Measurements from ENCODE around the gene GFPT2.
A peak's percentile ranks its signal among the peaks of the same experiment; 100 is the strongest.

The GFPT2 gene

DNA sequence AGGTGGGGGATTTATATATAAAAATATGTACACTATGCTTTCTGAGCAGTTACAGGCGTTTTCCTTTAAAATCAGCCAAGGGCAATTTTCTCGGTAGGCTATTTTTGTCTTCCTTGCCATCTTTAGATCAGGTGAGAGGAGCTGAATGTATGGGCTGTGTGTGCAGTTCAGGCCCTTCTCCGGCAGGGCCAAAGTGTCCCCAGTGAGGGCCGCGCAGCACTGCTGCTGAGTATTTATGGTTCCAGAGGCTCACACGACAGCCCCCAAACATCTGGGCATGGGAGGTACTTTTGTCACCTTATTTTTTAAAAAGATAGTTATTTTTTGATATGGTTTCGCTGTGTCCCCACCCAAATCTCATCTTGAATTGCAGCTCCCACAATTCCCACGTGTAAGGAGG lies 11.5 kb downstream of the GFPT2 start:
- peaks cover 3% of the 10 kb centered on the region for H3K4me1 ChIP-seq (ENCODE audit: insufficient read depth, poor library complexity, severe bottlenecking)
- no peaks in the 10 kb centered on the region for H3K36me3 ChIP-seq (ENCODE audit: low read depth)
- TF ChIP-seq, protein P1, sequence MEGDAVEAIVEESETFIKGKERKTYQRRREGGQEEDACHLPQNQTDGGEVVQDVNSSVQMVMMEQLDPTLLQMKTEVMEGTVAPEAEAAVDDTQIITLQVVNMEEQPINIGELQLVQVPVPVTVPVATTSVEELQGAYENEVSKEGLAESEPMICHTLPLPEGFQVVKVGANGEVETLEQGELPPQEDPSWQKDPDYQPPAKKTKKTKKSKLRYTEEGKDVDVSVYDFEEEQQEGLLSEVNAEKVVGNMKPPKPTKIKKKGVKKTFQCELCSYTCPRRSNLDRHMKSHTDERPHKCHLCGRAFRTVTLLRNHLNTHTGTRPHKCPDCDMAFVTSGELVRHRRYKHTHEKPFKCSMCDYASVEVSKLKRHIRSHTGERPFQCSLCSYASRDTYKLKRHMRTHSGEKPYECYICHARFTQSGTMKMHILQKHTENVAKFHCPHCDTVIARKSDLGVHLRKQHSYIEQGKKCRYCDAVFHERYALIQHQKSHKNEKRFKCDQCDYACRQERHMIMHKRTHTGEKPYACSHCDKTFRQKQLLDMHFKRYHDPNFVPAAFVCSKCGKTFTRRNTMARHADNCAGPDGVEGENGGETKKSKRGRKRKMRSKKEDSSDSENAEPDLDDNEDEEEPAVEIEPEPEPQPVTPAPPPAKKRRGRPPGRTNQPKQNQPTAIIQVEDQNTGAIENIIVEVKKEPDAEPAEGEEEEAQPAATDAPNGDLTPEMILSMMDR (IDR thresholded peaks at IDR 0.05; ENCODE audit: poor library complexity, severe bottlenecking), result no peak
- H3K9me3 ChIP-seq (ENCODE audit: severe bottlenecking), result no peaks in the 10 kb centered on the region
- H3K27me3 ChIP-seq (ENCODE audit: insufficient read depth, poor library complexity, severe bottlenecking), result no peaks in the 10 kb centered on the region
- H3K4me3 ChIP-seq (ENCODE audit: severe bottlenecking), result no peak overlapping the region
- no peak for DNase-seq (ENCODE audit: low spot score)
- no peak for ATAC-seq (ENCODE audit: low read depth)
- H3K27ac ChIP-seq (ENCODE audit: poor library complexity, severe bottlenecking), result no peak overlapping the region

DNA sequence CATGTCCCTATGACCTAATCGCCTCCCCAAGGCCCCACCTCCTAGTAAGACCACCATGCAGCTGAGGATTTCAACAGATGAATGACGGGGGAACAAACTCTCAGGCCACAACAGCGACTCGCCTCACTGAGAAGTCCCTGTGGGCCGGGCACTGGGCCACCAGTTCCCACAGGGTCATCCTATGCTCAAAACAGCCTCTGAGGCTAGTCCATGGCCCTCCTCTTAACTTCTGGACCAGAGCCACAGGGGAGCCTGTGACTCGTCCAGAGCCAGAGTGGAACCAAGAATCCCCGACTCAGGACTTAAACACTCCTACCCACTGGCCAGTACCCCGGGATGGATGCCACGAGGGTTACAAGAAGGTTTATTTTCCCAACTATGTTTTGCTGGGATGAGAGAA lies 12.3 kb downstream of the GFPT2 start:
- Histone ChIP-seq H3K36me3 (ENCODE audit: low read depth) (no peaks in the 10 kb centered on the region), H3K27ac (ENCODE audit: poor library complexity, severe bottlenecking) (no peak overlapping the region), H3K9me3 (ENCODE audit: severe bottlenecking) (no peaks in the 10 kb centered on the region), H3K4me1 (ENCODE audit: insufficient read depth, poor library complexity, severe bottlenecking) (peaks cover 3% of the 10 kb centered on the region), H3K27me3 (ENCODE audit: insufficient read depth, poor library complexity, severe bottlenecking) (no peaks in the 10 kb centered on the region), H3K4me3 (ENCODE audit: severe bottlenecking) (no peak overlapping the region)
- ATAC-seq (ENCODE audit: low read depth) (no peak), DNase-seq (ENCODE audit: low spot score) (peak; percentile 38)
- TF ChIP-seq, protein P1 (IDR thresholded peaks at IDR 0.05; ENCODE audit: poor library complexity, severe bottlenecking), result no peak

DNA sequence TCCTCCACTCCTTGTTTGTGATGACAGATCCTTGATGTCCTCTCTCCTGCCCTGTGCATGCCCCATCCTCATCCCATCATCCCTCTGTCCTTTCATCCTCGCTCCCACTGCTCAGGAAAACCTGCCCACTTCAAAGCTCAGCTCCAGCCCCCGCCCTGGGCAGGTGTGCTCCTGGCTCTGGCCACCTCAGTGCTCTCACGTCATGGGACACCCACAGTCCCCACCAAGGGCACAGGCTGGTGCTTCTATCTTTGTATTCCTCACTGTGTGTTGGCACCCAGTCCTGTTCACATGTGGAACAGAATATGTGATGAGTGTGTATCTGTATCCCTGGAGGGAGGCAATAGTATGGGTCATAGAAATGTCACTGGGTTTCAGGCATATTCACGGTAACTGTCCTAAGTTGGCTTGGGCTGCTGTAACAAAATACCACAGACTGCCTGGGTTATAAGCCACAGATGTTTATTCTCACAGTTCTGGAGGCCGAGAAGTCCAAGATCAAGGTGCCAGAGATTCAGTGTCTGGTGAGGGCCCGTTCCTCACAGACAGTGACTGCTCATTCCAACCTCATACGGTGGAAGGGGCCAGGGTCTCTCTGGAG lies 13.5 kb downstream of the GFPT2 start:
- no peak for ATAC-seq (ENCODE audit: low read depth)
- TF ChIP-seq, protein P1 (IDR thresholded peaks at IDR 0.05; ENCODE audit: poor library complexity, severe bottlenecking), result no peak

DNA sequence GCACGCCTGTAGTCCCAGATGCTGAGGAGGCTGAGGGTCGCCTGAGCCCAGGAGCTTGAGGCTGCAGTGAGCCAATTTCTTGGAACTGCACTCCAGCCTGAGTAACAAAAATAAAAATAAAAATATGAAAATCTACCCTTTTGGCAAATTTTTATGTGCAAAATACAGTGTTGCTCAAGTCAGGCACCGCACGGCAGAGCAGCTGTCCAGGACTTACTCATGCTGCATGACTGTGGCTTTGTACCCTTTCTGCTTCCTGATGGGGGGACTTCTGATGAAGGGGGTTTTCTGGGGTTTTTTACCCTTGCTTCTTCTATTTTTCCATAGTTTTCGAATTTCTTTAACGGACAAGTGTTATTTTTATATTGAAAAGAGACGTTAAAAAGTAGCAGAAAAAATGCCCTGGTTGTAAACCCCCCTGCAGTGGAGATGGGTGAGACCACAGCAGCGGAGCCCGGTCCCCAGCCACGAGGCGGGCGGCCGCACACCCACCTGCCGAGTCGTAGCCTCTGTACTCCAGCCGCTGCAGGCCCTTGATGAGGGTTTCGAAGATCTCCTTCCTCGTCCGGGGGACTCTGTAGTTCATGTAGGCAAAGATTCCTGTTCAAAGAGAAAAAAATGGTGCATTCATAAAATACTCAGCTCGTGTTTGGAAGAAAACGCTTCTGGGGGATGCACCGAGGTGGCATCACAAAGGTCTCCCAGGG lies 15.0 kb downstream of the GFPT2 start:
- Histone ChIP-seq H3K9me3 (ENCODE audit: severe bottlenecking) (no peaks in the 10 kb centered on the region), H3K27me3 (ENCODE audit: insufficient read depth, poor library complexity, severe bottlenecking) (no peaks in the 10 kb centered on the region), H3K4me1 (ENCODE audit: insufficient read depth, poor library complexity, severe bottlenecking) (peaks cover 8% of the 10 kb centered on the region), H3K36me3 (ENCODE audit: low read depth) (no peaks in the 10 kb centered on the region), H3K4me3 (ENCODE audit: severe bottlenecking) (no peak overlapping the region), H3K27ac (ENCODE audit: poor library complexity, severe bottlenecking) (no peak overlapping the region)
- TF ChIP-seq, protein P1 (IDR thresholded peaks at IDR 0.05; ENCODE audit: poor library complexity, severe bottlenecking), result no peak
- DNase-seq (ENCODE audit: low spot score), result peak; percentile 32
- ATAC-seq (ENCODE audit: low read depth), result no peak

More for the DNA sequence above, 13.5 kb downstream of the GFPT2 start:
- no peak overlapping the region for H3K4me3 ChIP-seq (ENCODE audit: severe bottlenecking)
- H3K4me1 ChIP-seq (ENCODE audit: insufficient read depth, poor library complexity, severe bottlenecking), result peaks cover 3% of the 10 kb centered on the region
- H3K9me3 ChIP-seq (ENCODE audit: severe bottlenecking), result no peaks in the 10 kb centered on the region
- no peak overlapping the region for H3K27ac ChIP-seq (ENCODE audit: poor library complexity, severe bottlenecking)
- H3K27me3 ChIP-seq (ENCODE audit: insufficient read depth, poor library complexity, severe bottlenecking), result no peaks in the 10 kb centered on the region
- H3K36me3 ChIP-seq (ENCODE audit: low read depth), result no peaks in the 10 kb centered on the region
- peak; percentile 45 for DNase-seq (ENCODE audit: low spot score)
